K562 (cell line): ENCODE results near the gene ILKAP. TPM values are rescaled to one million over a fixed set of nuclear protein-coding genes. Genes with fewer than 3 reads are reported as not detected.
A peak's percentile ranks its signal among the peaks of the same experiment; 100 is the strongest.

Source experiments
- ATAC-seq: fragments of 200-7000 bp; cut with Tn5 transposase; 3 replicates; pipeline ENCODE4 v1.9.1; 2020; ENCODE audit warnings: moderate library complexity
- BruUV-seq: library from RNA; stranded (reverse); fragments of 400-500 nt; replicated peaks from 2 replicates; lab custom pipeline; 2021; lab: Mats Ljungman, UMichigan
- CTCF ChIA-PET: fragments of 300-600 bp; formaldehyde crosslinking; extraction: SDS; loops from one replicate; lab custom pipeline; 2021; ENCODE audit warnings: low intra/inter-chr PET ratio; lab: Yijun Ruan, JAX
- POLR2A ChIA-PET: fragments of 300-600, 350-650 bp; sonication (Branson Sonifier 250); formaldehyde crosslinking; extraction: SDS; loops from one replicate; lab custom pipeline; 2021; ENCODE audit warnings: antibody characterized with exemption, inconsistent platforms; lab: Yijun Ruan, JAX
- DNase-seq, 4 experiments: peaks; one replicate each; pipeline versions ENCODE4 v3.0.0 to v3.0.0-alpha.2; 2011 to 2018; ENCODE audit warnings: low spot score in 3 of 4, mixed read lengths in 3 of 4; ENCODE audit errors: extremely low read depth in 1 of 4
- FAIRE-seq: peaks from 2 replicates; lab custom pipeline; 2011; peaks lifted over from hg19 to GRCh38; lab: Jason Lieb, UNC
- H2AFZ ChIP-seq: 2 replicates; pipeline ENCODE4 v1.6.0; 2011; ENCODE audit warnings: low read depth, low read length, control low read depth, inconsistent platforms
- H3K27ac ChIP-seq: fragments of 200-600 bp; 3 replicates; pipeline ENCODE4 v1.8.0; 2011; ENCODE audit warnings: low read depth, mild to moderate bottlenecking, control low read depth, inconsistent platforms, low read length, moderate library complexity, mixed read lengths; ENCODE audit errors: extremely low read depth
- H3K27me3 ChIP-seq, 2 experiments: fragments of 300-600 bp in 1 of 2; 2 replicates in 1 of 2; 3 replicates in 1 of 2; pipeline versions ENCODE4 v1.6.0 to v1.8.0; 2011; ENCODE audit warnings: inconsistent platforms in 2 of 2, low read length in 2 of 2, mild to moderate bottlenecking in 1 of 2, mixed read lengths in 1 of 2, moderate library complexity in 1 of 2; ENCODE audit not compliant: control insufficient read depth in 2 of 2, insufficient read depth in 2 of 2
- H3K36me3 ChIP-seq: fragments of 300-600 bp; 3 replicates; pipeline ENCODE4 v1.8.0; 2011; ENCODE audit warnings: mild to moderate bottlenecking, low read length, inconsistent platforms; ENCODE audit not compliant: control insufficient read depth, insufficient read depth
- H3K4me1 ChIP-seq, 2 experiments: fragments of 200-600 bp in 1 of 2; replicated peaks in 1 of 2; 2 replicates in 1 of 2; 3 replicates in 1 of 2; pipeline versions ENCODE4 v1.5.1 to v1.8.0; 2011; ENCODE audit warnings: inconsistent platforms in 2 of 2, low read length in 2 of 2, mild to moderate bottlenecking in 1 of 2, mixed read lengths in 1 of 2, moderate library complexity in 1 of 2; ENCODE audit not compliant: control insufficient read depth in 2 of 2, insufficient read depth in 2 of 2
- H3K4me2 ChIP-seq: 2 replicates; pipeline ENCODE4 v1.6.1; 2011; ENCODE audit warnings: low read length, control low read depth, inconsistent platforms, mixed read lengths; ENCODE audit not compliant: insufficient read depth
- H3K4me3 ChIP-seq: fragments of 200-600 bp; sonication (generic), shearing (Covaris generic); 2 replicates; pipeline ENCODE4 v1.5.1; 2016; ENCODE audit warnings: control low read depth, inconsistent platforms
- H3K79me2 ChIP-seq: fragments of 200-600 bp; 3 replicates; pipeline ENCODE4 v1.8.0; 2011; ENCODE audit warnings: low read length, inconsistent platforms; ENCODE audit not compliant: control insufficient read depth, insufficient read depth
- H3K9ac ChIP-seq, 2 experiments: 2 replicates each; pipeline versions ENCODE4 v1.6.0 to v1.6.1; 2011; ENCODE audit warnings: low read depth in 2 of 2, low read length in 2 of 2, control low read depth in 1 of 2, inconsistent platforms in 1 of 2, mild to moderate bottlenecking in 1 of 2, mixed read lengths in 1 of 2; ENCODE audit not compliant: insufficient read depth in 1 of 2
- H3K9me1 ChIP-seq: one replicate; pipeline ENCODE4 v1.6.0; 2011; ENCODE audit warnings: inconsistent platforms, mild to moderate bottlenecking, low read length, moderate library complexity; ENCODE audit not compliant: control insufficient read depth, insufficient read depth
- H3K9me3 ChIP-seq: replicated peaks from 2 replicates; pipeline ENCODE4 v1.5.1; 2011; ENCODE audit warnings: low read depth, low read length, inconsistent platforms; ENCODE audit not compliant: control insufficient read depth, insufficient read depth
- H4K20me1 ChIP-seq: replicated peaks from 2 replicates; pipeline ENCODE4 v1.6.1; 2011; ENCODE audit warnings: low read length, inconsistent platforms, mixed read lengths; ENCODE audit not compliant: control insufficient read depth, insufficient read depth
- ADNP ChIP-seq: fragments of 200-800 bp; sonication (Bioruptor generic); IDR thresholded peaks from 2 replicates; pipeline ENCODE4 v1.6.1; 2016; ENCODE audit warnings: missing genetic modification characterization, missing compliant biosample characterization
- BCOR ChIP-seq: fragments of 450-650 bp; IDR thresholded peaks from 2 replicates; pipeline ENCODE4 v1.6.1; 2016
- CTBP1 ChIP-seq: fragments of 450-650 bp; IDR thresholded peaks from 2 replicates; pipeline ENCODE4 v1.6.1; 2016; ENCODE audit warnings: borderline replicate concordance
- DDX20 ChIP-seq: fragments of 450-650 bp; IDR thresholded peaks from 2 replicates; pipeline ENCODE4 v1.6.1; 2016; ENCODE audit warnings: missing genetic modification characterization, low read depth, mild to moderate bottlenecking, missing compliant biosample characterization, moderate library complexity
- HMG20A ChIP-seq: fragments of 450-650 bp; formaldehyde crosslinking; conservative IDR thresholded peaks from 2 replicates; pipeline ENCODE4 v1.4.0; 2020; ENCODE audit warnings: mild to moderate bottlenecking, mixed read lengths
- HNRNPK ChIP-seq: fragments of 200-400 bp; formaldehyde crosslinking; IDR thresholded peaks from one replicate; pipeline ENCODE4 v1.6.1; 2018; ENCODE audit warnings: mild to moderate bottlenecking, low read depth, low read length; ENCODE audit not compliant: poor library complexity, severe bottlenecking
- HSF4 ChIP-seq: fragments of 250-450 bp; sonication (Bioruptor Pico); IDR thresholded peaks from 2 replicates; pipeline ENCODE4 v2.1.2; 2022; ENCODE audit warnings: mild to moderate bottlenecking, moderate library complexity, borderline replicate concordance
- KDM1A ChIP-seq, 2 experiments: fragments of 450-650 bp; IDR thresholded peaks; 2 replicates each; pipeline ENCODE4 v1.6.1; 2016; ENCODE audit warnings: mild to moderate bottlenecking in 2 of 2
- NFXL1 ChIP-seq: fragments of 450-650 bp; formaldehyde crosslinking; IDR thresholded peaks from 2 replicates; pipeline ENCODE4 v1.4.0; 2021; ENCODE audit warnings: mild to moderate bottlenecking
- RBM17 ChIP-seq: fragments of 200-400 bp; formaldehyde crosslinking; IDR thresholded peaks from 2 replicates; pipeline ENCODE4 v1.6.1; 2017; ENCODE audit warnings: low read depth, mild to moderate bottlenecking, low read length, borderline replicate concordance
- RBM22 ChIP-seq: fragments of 200-400 bp; formaldehyde crosslinking; IDR thresholded peaks from 2 replicates; pipeline ENCODE4 v1.6.1; 2018; ENCODE audit warnings: low read length, low read depth; ENCODE audit not compliant: poor library complexity, severe bottlenecking
- RBM25 ChIP-seq: fragments of 200-400 bp; formaldehyde crosslinking; IDR thresholded peaks from 2 replicates; pipeline ENCODE4 v1.6.1; 2018; ENCODE audit warnings: low read length, low read depth, moderate library complexity; ENCODE audit not compliant: severe bottlenecking
- STAT5B ChIP-seq: fragments of 250-450 bp; sonication (Bioruptor Pico); IDR thresholded peaks from 2 replicates; pipeline ENCODE4 v1.8.0; 2021; ENCODE audit warnings: mild to moderate bottlenecking, inconsistent platforms
- SUPT5H ChIP-seq: fragments of 450-650 bp; IDR thresholded peaks from 2 replicates; pipeline ENCODE4 v1.6.1; 2016
- TBL1XR1 ChIP-seq, 2 experiments: IDR thresholded peaks; 2 replicates each; pipeline ENCODE4 v1.6.1; 2012; ENCODE audit warnings: improper control_type of control experiment in 2 of 2, low read length in 2 of 2, mild to moderate bottlenecking in 1 of 2
- ZNF184 ChIP-seq: sonication (generic); formaldehyde crosslinking; IDR thresholded peaks from 2 replicates; pipeline ENCODE4 v1.5.0; 2020; ENCODE audit warnings: missing genetic modification reagents
- ZNF224 ChIP-seq: sonication (generic); formaldehyde crosslinking; IDR thresholded peaks from 2 replicates; pipeline ENCODE4 v1.8.0; 2022; ENCODE audit warnings: mild to moderate bottlenecking, missing genetic modification reagents
- ZNF586 ChIP-seq: fragments of 450-650 bp; formaldehyde crosslinking; conservative IDR thresholded peaks from 2 replicates; pipeline ENCODE4 v1.4.0; 2020; ENCODE audit warnings: mild to moderate bottlenecking, moderate library complexity
- ZNF695 ChIP-seq: fragments of 450-650 bp; formaldehyde crosslinking; IDR thresholded peaks from 2 replicates; pipeline ENCODE4 v1.4.0; 2020; ENCODE audit warnings: mild to moderate bottlenecking, moderate library complexity
- ZZZ3 ChIP-seq: fragments of 450-650 bp; IDR thresholded peaks from 2 replicates; pipeline ENCODE4 v1.6.1; 2016; ENCODE audit warnings: antibody characterized with exemption, mild to moderate bottlenecking, moderate library complexity
- WGBS: fragments of 100-300 bp; shearing (Covaris generic); methylation state at CpG from one replicate; pipeline ENCODE4 v1.1.6; 2016; ENCODE audit warnings: low coverage, mixed read lengths; ENCODE audit not compliant: insufficient coverage; ENCODE audit errors: missing lambda C conversion rate; 5-methylcytosine and 5-hydroxymethylcytosine counted together
- in situ Hi-C: fragments of 300-500 bp; cut with MboI; formaldehyde crosslinking; loops from 4 replicates; pipeline ENCODE4 v1.15.0; 2018; ENCODE audit warnings: inconsistent platforms, mixed read lengths
- intact Hi-C: fragments of 100-400 bp; cut with micrococcal nuclease; formaldehyde crosslinking; loops from 2 replicates; pipeline ENCODE4 v1.14.2; 2022
- polyA plus RNA-seq, 8 experiments: library from polyadenylated mRNA; depleted of rRNA in 4 of 8; stranded (reverse) in 5 of 8; unstranded in 3 of 8; fragments of >200 nt; fragmentation: Nextera tagmentation in 2 of 8; fragmentation: Illumina TruSeq in 1 of 8; extraction: Ambion mirVana in 2 of 8; extraction: Trizol in 1 of 8; gene quantifications; 2 replicates each; pipeline versions ENCODE4 v1.2.1 to v1.2.3, GENCODE V29; 2011 to 2014; ENCODE audit warnings: inconsistent platforms in 1 of 8, missing spikeins in 1 of 8
- total RNA-seq, 7 experiments: library from RNA; depleted of rRNA in 6 of 7; stranded (reverse); fragments of >200 nt in 6 of 7; fragmentation: Illumina TruSeq in 2 of 7; extraction: Trizol in 2 of 7; gene quantifications; 2 replicates each; pipeline versions ENCODE4 v1.2.1 to v1.2.3, GENCODE V29; 2011 to 2021; ENCODE audit warnings: low replicate concordance in 1 of 7
- TF ChIP-seq, protein P1 (sequence below): fragments of 450-650 bp; formaldehyde crosslinking; conservative IDR thresholded peaks from 2 replicates; pipeline ENCODE4 v1.4.0; 2022; ENCODE audit warnings: mild to moderate bottlenecking, missing genetic modification characterization
- TF ChIP-seq, protein P2 (sequence below): fragments of 450-650 bp; IDR thresholded peaks from 2 replicates; pipeline ENCODE4 v1.6.1; 2016; ENCODE audit warnings: mild to moderate bottlenecking

The ILKAP gene
- total and polyA plus RNA-seq, 9 of the 15 experiments (the other 6 are each of a cell fraction or from before 2014, with no cell fraction given): 3.1 to 43.9 (median 20.7) TPM

DNA sequence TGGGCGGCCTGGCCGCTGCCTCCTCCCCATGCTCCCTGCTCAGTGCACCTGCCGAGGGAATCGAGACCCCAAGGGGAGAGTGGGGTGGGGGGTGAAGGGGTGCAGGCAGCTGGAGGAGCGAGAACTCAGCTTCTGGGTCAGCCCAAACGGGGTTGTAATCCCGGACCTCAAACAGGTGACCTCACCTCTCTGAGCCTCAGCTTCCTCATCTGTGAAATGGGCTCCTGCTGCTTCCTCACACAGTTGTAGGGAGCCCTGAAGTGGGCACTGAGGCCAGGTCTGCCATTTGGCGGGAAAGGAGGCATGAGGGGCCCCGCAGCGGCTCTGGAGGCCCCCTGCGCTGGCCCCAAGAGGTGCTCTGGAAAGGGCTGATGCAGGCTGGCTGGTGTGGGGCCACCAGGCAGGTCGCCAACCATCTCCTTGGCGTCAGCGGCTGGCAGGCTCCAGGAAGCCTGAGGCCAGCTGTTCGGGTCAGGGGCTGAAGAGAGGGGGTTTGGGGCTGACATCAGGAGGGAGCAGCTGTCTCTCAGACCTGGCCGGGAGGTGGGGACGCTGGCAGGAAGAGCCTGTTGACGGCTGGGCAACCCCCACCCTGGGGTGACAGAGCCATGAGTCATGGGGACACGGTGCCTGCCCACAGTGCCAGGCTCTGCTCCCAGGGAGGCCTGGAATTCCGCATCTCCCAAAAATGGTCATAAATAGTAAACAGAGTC is 60.1 kb downstream of the ILKAP start:
- H4K20me1 ChIP-seq: peaks cover 2% of the 10 kb centered on the region; the same call in 1 of the 2 replicates
- H3K4me1 ChIP-seq: peaks cover 6 to 61% of the 10 kb centered on the region in 2 experiments; a peak in 4 of 5 replicates
- no peak overlapping the region for H3K9ac ChIP-seq
- no peak overlapping the region for H3K4me3 ChIP-seq
- CTCF ChIA-PET: no interaction called here
- H3K9me1 ChIP-seq: no peaks in the 10 kb centered on the region
- no peak overlapping the region for H3K4me2 ChIP-seq
- 37% methylated on average over 5 of the region's 20 CpGs for WGBS
- in situ Hi-C loops: no loop called here
- no peaks in the 10 kb centered on the region for H3K9me3 ChIP-seq
- ATAC-seq (no peak), FAIRE-seq (no peak), DNase-seq (no peak)
- no peak overlapping the region for H2AFZ ChIP-seq
- no peak overlapping the region for H3K27ac ChIP-seq
- intact Hi-C loops: no loop called here
- BruUV-seq: no TSS peak
- POLR2A ChIA-PET: no interaction called here
- H3K79me2 ChIP-seq: no peaks in the 10 kb centered on the region
- H3K27me3 ChIP-seq: peaks cover 0 to 5% of the 10 kb centered on the region in 2 experiments; a peak in 2 of 5 replicates
- no peaks in the 10 kb centered on the region for H3K36me3 ChIP-seq
- TF ChIP-seq TBL1XR1 (IDR thresholded peaks at IDR 0.05; ENCODE audit: low read length in 2 of 2) (no peak), ZZZ3 (no peak), DDX20 (tag) (no peak), HNRNPK (no peak), RBM25 (peak; percentile 69), ZNF184 (CRISPR knock-in tag) (no peak), STAT5B (CRISPR knock-in tag) (no peak), ZNF586 (CRISPR knock-in tag) (no peak), KDM1A (IDR thresholded peaks at IDR 0.05) (peak; percentile 27 to 40; a peak in 2 of 4 replicates), ADNP (tag) (0 out of 2 replicates have a peak, but pooled peaks have one; percentile 25), ZNF695 (no peak), BCOR (peak; percentile 70; the same call in 1 of the 2 replicates), RBM17 (no peak), NFXL1 (CRISPR knock-in tag) (no peak), RBM22 (no peak), HMG20A (CRISPR knock-in tag) (no peak), CTBP1 (no peak), SUPT5H (no peak), HSF4 (CRISPR knock-in tag) (no peak), ZNF224 (CRISPR knock-in tag) (no peak)
- TF ChIP-seq, protein P1, sequence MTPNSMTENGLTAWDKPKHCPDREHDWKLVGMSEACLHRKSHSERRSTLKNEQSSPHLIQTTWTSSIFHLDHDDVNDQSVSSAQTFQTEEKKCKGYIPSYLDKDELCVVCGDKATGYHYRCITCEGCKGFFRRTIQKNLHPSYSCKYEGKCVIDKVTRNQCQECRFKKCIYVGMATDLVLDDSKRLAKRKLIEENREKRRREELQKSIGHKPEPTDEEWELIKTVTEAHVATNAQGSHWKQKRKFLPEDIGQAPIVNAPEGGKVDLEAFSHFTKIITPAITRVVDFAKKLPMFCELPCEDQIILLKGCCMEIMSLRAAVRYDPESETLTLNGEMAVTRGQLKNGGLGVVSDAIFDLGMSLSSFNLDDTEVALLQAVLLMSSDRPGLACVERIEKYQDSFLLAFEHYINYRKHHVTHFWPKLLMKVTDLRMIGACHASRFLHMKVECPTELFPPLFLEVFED: no peak
- TF ChIP-seq, protein P2, sequence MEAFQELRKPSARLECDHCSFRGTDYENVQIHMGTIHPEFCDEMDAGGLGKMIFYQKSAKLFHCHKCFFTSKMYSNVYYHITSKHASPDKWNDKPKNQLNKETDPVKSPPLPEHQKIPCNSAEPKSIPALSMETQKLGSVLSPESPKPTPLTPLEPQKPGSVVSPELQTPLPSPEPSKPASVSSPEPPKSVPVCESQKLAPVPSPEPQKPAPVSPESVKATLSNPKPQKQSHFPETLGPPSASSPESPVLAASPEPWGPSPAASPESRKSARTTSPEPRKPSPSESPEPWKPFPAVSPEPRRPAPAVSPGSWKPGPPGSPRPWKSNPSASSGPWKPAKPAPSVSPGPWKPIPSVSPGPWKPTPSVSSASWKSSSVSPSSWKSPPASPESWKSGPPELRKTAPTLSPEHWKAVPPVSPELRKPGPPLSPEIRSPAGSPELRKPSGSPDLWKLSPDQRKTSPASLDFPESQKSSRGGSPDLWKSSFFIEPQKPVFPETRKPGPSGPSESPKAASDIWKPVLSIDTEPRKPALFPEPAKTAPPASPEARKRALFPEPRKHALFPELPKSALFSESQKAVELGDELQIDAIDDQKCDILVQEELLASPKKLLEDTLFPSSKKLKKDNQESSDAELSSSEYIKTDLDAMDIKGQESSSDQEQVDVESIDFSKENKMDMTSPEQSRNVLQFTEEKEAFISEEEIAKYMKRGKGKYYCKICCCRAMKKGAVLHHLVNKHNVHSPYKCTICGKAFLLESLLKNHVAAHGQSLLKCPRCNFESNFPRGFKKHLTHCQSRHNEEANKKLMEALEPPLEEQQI: no peak
